Stimulated activated CD8-positive, alpha-beta memory T cell treated with anti-CD3 and anti-CD28 coated beads, Interleukin-15, amount 100 ng/mL, for 1 hour (primary cell): Measurements from ENCODE around the gene PGA3.
A peak's percentile ranks its signal among the peaks of the same experiment; 100 is the strongest.
"Not testable (repeated sequence)": the region's sequence is repeated elsewhere in the genome, so short reads cannot be mapped to it uniquely, and the experiment has no call there.

Experiments used
- DNase-seq: peaks from one replicate; pipeline ENCODE4 v3.0.0-alpha.2; 2020; ENCODE audit warnings: low read depth

Gene PGA3

DNA sequence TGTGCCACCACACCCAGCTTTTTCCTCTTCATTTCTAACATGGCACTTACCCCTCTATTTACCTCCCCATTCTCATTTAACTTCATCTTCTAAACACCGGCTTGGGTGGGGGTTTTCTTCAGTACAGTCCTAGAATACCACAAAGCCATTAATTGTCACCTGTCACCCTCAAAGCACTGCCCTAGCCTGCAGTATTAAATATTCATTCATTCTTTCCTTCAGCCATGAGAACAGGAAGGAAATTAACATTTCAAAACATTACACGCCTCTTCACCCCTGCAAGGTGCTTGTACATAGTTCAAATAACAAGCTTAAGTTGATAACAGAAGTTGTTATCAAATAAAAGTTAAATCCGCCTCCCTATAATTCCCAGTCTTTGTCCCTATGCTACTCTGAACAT, 31.4 kb upstream of the PGA3 start:
- DNase-seq: no peak

DNA sequence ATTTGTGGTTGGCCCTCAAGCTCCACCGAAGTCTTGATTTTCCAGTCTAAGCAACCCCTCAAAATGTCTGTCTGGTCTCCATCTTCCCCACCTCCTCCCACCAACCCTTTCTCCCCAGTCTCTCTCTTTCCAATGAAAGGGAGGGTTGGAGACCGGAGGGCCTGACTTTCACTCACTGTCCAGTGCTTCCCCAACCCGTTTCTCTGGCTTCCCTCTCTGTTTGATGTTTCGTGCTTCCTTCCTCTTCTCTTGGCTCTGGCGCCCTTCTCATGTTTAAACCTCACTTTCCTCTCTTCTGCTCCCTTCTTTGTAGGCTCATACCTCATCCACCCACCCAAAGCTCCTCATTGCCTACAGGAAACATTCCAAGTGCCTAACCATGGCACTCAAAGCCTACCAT, 31.0 kb upstream of the PGA3 start:
- no peak for DNase-seq

DNA sequence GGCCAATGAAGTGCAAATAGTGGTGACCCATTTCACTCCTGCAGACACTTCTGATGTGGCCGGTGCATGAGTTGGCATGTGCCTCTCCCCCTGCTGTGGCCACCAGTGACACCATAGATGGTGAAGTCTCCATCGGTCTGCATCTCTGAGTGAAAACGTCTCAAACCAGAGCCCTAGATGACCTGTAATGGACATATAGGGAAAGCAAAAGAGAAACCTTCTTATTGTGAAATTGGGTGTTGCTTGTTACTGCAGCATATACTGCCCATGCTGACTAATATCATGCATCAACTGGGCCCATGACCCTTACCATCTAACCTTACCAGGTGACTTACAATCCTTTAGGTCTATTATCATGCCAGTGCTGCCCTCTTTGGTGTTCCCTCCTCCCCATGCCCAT, 30.4 kb upstream of the PGA3 start:
- DNase-seq: no peak

DNA sequence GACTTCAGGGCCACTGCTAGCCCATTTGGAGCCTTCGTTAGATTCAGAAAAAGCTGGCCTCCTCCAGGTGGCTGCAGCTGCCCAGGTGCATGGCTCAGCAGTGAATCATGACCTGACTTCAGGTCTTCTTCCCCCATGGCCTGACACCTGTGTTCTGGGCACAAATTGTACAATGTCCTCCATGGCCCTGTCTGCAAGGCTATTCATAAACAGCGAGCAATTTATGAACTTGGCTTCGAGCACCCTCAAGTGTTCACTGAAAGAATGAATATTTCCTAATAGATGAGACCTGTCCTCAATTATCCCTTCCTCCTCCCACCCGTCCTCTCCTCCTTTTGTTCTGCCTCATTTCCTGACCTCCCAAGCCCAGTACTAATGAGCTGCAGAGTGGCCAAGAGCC, 29.9 kb upstream of the PGA3 start:
- DNase-seq: no peak

DNA sequence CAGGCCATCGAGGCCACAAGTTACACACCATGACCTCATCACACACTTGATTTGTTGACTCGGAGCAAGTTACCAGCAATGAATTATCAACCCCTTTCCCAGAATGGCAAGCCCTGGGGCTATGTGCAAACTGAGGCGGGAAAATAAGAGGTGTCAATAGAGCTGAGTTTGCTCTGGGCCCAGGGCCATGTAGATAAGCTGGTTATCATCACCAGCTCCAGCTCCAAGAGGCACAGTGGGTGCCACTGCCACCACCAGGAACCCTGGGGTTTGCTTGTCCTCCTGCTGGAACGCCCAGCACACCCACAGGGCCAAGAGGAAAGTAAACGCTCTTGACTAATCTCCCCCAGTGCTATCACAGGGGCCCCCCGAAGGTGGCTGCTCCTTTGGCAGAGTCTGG, 29.0 kb upstream of the PGA3 start:
- DNase-seq: no peak

DNA sequence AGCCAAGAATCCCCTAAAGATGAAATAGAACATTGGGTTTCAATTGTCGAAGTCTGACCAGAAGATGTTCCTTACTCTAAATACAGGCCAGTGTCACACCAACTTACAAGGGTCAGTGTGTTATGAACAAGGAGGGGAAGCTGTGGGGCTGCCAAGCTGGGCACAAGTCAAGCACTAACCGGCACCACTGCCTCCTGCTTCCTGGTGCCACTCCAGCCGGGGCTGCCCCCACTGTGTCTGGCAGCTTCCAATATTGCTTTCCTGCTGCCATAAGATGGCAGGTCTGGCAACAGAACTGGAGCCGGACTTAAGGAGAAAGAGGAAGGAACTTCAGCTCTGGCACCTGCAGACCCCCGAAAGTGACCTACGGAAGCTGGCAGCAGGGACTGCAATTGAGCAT, 28.4 kb upstream of the PGA3 start:
- no peak for DNase-seq

DNA sequence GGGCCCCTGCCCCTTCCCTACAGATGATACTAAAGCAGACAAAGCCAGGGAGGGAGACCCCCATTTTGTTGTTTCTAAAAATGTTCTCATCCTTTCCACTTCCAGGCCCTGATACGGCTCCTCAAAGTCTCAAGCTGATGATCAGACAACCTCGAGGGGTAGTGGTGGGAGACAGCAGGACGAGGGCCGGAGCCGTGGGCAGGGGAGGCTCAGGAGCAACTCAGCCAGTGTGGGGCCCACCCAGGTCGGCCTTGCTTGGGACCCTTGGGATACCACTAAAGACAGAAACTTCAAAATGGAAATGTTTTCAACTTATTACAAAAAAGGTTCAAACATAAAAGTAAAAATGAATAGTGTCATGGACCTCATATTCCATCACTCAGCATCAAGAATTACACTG, 26.9 kb upstream of the PGA3 start:
- DNase-seq: no peak

DNA sequence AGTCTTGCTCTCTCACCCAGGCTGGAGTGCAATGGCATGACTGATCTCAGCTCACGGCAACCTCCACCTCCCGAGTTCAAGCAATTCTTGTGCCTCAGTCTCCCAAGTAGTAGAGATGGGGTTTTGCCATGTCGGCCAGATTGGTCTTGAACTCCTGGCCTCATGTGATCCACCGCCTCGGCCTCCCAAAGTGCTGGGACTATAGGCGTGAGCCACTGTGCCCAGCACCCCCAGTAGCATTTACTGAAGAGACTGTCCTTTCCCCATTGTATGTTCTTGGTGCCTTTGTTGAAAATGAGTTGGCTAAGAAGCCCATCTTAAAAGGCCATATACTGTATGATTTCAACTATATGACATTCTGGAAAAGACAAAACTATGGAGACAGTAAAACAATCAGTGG, 23.1 kb upstream of the PGA3 start:
- not testable (repeated sequence) for DNase-seq

DNA sequence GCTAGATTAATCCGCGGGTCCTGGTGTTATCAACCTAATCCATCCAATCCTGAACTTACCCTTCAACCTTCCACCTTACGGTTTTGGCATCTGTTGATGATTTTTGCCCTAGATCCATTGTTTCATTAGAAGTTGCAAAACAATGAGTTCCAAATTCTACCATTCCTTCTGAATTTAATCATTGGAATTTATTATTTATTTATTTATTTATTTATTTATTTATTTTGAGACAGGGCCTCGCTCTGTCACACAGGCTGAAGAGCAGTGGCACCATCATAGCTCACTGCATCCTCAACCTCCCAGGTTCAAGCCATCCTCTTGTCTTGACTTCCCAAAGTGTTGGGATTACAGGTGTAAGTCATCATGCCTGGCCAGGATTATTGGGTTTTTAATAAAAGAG, 21.8 kb upstream of the PGA3 start:
- DNase-seq: no peak

DNA sequence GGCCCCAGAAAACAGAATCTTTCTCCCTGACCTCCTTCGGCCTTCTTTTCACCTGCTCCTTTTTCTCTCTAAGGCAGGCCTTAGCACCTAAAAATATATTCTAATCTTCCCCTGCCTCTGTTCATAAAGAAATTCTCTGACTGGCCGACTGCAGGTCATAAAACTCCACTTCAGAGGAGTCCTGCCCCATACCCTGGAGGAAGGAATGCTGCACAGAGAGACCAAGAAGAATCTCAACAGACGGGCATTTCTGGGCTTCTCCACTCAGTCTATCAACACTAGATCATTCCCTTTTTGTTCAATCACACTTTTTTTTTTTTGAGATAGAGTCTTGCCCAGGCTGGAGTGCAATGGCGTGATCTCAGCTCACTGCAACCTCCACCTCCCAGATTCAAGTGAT, 19.7 kb upstream of the PGA3 start:
- DNase-seq: no peak

DNA sequence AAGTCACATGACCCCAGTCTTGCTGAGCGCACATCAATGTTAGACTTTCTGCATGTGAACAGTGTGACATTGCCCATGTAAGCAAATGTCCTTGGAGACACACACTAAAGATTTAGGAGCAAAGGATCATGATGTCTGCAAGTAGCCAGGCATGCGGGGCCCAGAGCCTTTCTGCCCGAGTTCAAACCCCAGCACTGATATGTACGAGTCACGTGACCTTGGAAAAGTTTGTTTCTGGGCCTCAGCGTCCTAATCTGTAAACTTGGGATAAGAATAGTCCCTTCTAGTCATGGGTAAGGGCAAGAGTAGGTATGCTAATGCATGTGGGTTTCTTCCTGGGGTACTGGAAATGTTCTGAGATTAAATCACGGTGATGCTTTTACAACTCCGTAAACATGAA, 16.8 kb upstream of the PGA3 start:
- no peak for DNase-seq

DNA sequence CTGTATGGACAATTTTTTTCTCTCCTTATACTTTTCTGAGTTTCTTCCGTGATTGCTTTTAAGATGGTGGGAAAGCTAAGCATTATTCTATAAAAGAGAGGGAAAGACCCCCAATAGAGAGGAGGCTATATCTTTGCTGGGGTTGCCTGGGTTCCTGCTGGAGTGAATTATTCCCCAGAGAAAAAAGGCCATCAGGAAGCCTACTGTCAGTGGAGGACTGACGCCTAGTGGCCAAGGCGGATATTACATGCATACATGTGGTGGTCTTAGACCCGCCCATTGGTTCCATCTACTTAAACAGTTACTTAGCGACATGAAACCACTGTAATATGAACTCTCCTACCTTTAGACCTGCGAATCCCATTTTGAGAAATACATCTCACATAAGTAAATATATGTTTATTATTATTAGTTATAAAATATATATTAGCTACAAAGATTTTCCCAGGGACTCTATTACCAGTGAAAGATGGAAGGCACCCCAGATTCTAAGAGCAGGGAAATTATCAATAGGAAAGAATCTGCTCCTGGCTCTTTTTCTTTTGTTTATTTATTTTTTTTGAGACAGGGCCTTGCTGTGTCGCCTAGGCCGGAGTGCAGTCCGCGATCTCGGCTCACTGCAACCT, 15.7 kb upstream of the PGA3 start:
- DNase-seq: peak; percentile 72

DNA sequence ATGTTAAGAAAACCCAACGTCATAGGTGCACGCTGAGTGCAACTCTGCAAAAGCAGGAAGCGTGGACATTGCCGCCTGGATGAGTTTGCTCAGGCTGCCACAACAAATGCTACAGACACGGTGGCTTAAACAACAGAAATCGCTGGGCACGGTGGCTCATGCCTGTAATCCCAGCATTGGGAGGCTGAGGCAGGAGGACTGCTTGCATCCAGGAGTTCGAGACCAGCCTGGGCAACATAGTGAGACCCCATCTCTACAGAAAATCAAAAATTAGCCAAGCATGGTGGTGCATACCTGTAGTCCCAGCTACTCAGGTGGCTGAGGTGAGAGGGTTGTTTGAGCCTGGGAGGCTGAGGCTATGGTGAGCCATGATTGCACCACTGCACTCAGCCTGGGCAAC, 13.4 kb upstream of the PGA3 start:
- DNase-seq: no peak

DNA sequence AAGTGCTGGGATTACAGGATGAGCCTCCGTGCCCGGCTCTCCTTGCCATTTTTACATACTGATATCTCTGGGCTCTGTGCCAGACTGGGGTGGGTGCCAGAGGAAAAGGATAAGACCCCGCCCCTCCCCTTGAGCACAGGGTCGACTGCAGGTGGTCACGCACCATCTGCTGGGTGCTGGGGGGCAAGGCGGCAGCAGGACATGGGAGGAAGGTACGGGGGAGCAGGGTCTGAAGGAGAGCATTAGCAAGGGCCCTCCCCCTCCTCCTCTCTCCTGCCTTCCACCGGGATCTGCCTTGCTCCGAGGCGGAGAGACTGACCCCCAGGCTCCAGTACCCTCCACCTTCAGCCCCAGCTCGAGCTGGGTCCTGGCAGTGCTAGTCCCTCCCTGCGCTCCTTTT, 9.7 kb upstream of the PGA3 start:
- DNase-seq: no peak

DNA sequence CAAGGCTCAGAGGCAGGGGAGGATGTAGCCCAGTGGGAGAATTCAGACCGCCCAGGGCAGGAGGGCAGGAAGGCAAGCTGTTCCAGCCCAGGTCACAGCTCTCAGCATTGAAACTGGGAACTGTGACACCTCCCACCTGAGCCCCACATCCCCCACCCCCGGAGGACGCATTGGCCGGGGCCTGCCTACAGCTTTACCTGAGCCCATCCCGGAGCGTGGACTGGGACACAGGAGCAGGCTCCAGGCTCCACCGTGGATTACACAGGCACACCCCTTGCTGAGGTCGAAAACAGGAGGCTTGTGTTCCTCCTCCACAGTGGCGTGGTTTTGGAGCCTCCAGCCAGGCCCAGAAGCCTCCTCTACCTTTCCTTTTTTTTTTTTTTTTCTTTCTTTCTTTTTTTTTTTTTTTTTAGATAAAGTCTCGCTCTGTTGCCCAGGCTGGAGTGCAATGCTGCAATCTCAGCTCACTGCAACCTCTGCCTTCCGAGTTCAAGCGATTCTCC, 9.1 kb upstream of the PGA3 start:
- DNase-seq: no peak

DNA sequence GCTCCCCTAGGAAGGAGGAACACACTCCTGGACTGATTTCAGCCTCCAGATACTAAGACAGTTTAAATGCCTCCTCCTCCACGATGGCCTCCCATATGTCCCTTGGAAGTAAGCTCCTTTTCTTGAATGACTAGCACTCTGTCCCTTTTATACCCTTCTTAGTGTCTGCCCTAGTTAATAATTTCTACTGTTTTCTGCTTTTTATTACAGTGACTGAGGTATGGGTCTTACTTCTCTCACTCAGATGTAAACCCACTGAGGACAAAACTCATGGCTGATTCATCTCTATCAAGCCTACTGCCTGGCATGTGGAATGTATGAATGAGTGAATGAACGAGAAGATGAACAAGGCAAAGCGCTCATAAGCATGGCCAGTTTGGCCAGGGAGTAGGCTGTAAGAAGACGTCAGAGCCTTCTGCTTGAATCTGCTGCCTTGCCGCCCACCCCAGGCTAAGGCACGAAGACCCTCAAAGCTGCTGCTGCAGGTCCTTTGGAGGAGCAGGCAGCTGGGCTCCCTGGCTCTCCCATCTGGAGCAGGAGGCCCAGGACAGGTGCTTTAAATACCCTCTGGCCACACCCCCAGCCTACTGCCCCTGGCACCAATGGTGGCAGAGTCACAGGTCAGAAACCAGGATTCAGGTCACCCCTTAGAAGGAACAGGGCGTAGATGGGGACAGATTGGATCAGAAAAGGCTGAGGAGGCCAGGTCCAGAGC, 8.2 kb upstream of the PGA3 start:
- DNase-seq: no peak

DNA sequence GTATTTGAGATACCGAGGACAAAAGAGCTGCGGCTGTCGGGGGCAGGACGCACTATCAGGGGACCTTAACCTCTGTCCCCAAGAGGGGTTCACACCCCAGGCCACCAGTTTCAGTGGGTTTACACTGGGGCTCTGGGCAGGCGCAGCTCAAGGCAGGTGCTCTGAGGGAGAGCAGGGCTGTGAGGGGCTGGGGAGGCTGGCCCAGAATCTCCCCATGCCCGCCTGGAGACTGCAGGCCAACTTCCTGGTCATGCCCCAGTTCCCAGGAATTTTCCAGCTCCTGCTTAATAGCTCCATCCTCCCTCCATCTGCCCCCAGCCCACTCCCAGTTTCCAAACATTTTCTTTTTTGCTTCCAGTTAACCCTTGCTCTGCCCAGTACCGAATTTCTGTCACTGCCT, 7.6 kb upstream of the PGA3 start:
- no peak for DNase-seq

DNA sequence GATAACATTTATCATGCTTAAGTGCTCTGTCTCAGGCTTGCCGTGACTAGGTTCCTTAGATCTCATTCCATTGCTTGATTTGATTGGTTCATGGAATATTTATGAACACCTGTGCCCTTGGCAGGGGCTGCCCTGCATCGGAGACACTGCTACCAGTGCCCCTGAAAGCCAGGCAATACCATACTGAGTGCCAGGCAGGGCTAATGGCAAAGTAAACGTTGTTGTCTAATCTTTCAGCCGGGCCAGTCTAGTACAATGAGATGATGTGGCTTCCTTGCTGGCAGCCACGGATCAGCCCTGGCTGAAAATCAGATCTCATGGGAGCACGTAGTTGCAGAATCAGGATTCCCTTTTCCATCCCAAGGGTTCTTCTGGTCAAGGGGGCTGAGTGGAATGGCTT, 5.0 kb upstream of the PGA3 start:
- DNase-seq: no peak

DNA sequence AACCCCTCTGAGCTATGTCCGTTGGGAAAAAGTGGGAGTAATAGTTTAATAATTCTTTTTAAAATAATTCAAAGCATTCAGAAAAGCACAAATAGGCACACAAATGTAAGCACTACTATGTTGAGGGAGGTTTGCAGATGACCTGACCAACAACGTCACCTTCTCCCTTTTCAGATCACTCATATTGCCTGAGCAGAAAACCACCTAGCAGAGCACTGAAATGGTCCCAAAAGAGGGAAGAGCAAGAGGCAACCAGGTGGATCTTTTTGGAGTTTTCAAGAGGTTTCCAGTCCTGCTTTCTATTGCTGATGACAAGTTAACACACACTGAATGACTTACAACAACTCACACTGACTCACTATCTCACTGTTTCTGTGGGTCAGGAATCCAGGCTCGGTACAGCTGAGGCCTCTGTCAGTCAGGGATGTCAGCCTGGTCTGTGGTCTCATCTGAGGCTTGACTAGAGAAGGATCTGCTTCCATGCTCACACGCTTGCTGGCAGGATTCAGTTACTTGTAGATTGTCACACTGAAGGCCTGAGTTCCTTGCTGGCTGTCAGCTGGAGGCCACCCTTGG, 4.3 kb upstream of the PGA3 start:
- no peak for DNase-seq

DNA sequence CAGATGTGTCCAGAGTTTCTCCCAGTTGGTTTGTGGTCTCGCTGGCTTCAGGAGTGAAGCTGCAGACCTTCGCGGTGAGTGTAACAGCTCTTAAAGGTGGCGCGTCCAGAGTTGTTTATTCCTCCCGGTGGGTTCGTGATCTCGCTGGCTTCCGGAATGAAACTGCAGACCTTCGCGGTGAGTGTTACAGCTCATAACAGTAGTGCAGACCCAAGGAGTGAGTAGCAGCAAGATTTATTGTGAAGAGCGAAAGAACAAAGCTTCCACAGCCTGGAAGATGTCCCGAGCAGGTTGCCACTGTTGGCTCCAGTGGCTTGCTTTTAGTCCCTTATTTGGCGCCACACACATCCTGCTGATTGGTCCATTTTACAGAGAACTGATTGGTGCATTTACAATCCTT, 1.8 kb upstream of the PGA3 start:
- no peak for DNase-seq

DNA sequence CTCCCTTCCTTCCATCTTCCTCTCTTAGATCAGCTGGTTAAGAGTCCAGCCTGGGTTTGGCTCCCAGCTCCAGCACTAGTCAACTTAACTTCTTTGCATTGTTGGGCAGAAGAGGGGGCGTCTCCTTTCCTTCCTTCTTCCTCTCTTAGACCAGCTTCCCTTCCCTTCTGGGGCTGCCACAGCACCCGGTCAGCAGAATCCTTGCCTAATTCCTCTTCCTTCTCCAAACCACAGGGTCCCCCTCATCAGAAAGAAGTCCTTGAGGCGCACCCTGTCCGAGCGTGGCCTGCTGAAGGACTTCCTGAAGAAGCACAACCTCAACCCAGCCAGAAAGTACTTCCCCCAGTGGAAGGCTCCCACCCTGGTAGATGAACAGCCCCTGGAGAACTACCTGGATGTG, 558 bp downstream of the PGA3 start:
- DNase-seq: not testable (repeated sequence)

DNA sequence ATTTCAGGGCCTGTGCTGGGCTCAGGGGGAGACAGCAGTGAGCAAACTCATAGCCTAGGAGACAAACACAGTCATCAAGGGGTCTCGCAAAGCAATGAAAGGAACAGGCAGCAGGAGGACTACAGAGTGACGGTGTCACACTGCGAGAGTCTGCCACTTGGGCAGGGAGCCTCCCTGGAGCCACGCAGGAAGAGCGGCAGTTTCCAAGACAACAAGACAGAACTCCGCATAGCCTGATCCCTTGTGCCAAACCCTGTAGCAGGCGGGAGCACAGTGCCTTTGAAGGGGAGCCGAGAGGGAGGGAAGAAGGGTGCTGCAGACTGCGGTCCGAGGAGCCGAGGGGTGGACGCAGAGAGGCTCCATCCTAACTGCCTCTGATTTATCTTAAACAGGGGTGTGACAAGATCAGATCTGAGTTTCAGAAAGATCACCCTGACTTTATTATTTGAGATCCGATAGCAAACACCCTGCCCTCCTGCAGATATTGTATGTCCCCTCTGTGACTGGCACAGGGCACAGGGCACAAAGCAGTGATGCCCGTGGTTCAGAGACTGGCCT, 1.3 kb downstream of the PGA3 start:
- not testable (repeated sequence) for DNase-seq

DNA sequence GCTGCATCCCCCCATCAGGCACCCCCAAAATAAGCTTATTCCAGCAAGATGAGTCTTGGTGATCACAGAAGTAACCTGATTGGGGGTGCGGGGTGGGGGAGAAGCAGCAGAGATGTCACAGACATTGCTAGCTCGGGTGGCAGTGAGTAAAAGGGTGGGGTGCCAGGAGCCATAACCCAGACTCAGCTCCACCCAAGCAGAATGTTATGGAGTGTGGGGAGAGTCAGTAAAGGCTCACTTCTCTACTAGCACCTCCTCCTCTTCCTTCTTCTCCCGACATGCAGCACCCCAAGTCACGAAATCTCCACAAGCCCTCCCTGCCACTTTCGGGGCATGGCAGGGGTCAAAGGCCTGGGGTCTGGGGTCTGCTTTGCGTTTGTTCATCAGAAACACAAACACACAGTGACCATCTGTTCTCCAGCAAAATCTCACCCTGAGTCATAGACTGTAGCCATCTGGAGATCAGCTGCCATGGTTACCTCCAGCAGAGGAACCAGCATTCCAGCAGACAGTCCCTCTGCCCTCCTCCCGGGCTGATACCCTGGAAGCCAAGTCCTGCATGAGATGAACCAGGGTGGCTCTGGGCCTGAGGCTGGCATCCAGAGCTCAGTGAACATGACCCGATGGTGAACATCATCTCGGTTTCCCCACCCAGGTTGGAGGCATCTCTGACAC, 4.5 kb downstream of the PGA3 start:
- not testable (repeated sequence) for DNase-seq
